ENCODE results near the gene FAM184A. TPM values are rescaled to one million over a fixed set of nuclear protein-coding genes. Genes with fewer than 3 reads are reported as not detected.
"Not testable (repeated sequence)": the region's sequence is repeated elsewhere in the genome, so short reads cannot be mapped to it uniquely, and the experiment has no call there.

The FAM184A gene, protein sequence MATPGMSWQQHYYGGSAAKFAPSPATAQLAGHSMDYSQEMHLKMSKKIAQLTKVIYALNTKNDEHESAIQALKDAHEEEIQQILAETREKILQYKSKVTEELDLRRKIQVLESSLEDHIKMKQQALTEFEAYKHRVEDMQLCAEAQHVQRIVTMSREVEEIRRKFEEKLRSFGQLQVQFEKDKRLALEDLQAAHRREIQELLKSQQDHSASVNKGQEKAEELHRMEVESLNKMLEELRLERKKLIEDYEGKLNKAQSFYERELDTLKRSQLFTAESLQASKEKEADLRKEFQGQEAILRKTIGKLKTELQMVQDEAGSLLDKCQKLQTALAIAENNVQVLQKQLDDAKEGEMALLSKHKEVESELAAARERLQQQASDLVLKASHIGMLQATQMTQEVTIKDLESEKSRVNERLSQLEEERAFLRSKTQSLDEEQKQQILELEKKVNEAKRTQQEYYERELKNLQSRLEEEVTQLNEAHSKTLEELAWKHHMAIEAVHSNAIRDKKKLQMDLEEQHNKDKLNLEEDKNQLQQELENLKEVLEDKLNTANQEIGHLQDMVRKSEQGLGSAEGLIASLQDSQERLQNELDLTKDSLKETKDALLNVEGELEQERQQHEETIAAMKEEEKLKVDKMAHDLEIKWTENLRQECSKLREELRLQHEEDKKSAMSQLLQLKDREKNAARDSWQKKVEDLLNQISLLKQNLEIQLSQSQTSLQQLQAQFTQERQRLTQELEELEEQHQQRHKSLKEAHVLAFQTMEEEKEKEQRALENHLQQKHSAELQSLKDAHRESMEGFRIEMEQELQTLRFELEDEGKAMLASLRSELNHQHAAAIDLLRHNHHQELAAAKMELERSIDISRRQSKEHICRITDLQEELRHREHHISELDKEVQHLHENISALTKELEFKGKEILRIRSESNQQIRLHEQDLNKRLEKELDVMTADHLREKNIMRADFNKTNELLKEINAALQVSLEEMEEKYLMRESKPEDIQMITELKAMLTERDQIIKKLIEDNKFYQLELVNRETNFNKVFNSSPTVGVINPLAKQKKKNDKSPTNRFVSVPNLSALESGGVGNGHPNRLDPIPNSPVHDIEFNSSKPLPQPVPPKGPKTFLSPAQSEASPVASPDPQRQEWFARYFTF
- total RNA-seq (2014; rRNA removed; shearing (Covaris generic)) = 3.1 and 4.6 TPM in 2 replicates

DNA sequence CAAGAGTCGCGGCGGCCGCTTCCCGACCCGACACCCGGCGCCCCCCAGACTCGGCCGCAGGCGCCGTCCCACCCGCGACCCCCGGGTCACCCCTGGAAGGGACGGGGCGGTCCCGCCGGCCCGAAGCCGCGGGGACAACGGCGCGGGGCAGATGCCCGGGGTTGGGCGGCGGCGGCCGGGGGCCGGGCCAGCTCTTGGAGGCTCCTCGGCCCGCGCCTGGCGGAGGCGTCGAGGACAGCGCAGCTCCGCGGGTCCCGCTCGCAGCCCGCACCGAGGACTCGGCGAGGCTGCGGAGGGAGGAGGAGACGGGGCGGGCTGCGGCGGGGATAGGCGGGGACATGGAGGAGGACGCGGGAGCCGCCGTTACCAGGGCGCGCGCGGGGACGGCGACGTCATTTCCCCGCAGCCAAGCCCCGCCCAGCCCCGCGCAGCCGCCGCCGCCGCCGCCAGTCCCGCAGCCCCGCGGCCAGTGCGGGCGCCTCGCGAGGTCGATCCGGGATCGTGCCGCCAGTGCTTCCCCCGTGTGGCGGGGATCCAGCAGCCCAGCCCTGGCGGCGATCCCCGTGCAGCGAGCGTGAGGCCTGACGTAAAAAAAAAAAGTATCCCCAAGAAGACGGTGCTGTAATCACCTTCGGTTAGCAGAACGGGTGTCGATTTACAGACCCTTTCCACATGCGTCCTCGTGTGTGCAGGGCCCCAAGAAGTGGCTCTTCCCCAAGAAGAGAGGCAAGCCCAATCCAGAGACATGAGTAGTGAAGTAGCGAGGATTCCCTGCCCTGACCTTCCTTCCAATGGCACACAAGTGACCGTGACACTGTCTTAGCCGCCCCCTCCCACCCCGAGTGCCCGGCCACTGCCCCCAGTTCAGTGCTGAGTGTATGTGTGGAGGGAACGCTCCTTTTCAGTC, at the start of gene FAM184A:
FAM184A (minus strand) TSS at position 289 of the 907 bp plus-strand sequence. CDS start 365 bp downstream, outside the sequence.
- peak; percentile 27 for DNase-seq (ENCODE audit: low spot score)

DNA sequence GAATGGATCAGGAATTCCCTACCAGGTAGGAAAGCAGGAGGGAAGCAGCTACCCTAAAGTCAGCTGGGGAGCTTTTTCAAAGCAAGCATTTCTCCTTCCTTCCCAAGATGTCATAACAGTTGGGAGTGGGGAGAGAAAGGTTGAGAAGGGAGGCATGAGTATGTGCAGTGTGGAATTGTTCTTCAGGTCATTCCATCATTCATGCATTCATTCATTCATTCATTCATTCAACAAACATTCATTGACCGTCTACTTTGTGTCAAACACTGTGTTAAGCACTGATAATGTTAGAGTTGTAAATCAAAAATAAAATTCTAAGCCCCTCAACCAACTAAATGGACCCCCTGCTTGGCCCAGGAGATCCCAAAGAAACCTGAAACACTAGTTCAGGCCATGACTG, 49.2 kb upstream of the FAM184A start:
- DNase-seq (ENCODE audit: low spot score) = no peak

DNA sequence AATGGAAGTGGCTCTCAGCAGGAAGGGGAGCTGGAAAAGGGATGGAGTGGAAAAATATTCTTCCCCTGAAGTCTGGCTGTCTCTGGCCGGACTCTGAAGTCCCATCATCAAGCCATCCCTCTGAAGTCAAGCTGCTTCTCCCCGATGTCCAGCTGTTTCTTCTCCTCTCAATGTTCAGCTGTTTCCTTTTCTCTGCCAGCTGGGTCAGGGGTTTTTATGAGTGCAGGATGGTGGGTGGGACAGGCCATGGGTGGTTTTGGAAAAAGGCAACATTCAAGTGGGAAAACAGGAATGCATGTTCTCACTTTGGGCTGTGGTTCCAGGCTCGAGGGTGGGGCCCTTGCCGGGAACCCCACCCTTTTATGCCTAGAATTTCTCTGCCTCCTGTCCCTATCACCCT, 48.4 kb upstream of the FAM184A start:
- no peak for DNase-seq (ENCODE audit: low spot score)

DNA sequence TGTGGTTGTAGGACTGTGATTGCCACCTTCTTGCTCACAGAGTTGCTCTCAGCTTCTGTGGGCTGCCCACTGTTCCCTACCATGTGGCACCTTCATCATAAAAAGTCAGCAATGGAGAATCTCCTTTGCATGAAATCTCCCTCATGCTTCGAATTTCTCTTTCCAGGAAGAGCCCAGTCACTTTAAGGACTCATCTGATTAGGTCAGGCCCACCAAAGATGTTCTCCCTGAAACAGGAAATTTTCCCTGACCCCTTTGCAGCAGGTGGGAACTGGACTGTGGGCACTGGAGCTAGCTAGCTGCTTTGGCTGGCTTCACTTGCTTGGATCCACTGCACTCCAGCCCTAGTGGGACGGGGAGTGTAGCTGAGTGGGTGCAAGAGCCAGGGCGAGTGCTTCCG, 47.7 kb upstream of the FAM184A start:
- no peak for DNase-seq (ENCODE audit: low spot score)

DNA sequence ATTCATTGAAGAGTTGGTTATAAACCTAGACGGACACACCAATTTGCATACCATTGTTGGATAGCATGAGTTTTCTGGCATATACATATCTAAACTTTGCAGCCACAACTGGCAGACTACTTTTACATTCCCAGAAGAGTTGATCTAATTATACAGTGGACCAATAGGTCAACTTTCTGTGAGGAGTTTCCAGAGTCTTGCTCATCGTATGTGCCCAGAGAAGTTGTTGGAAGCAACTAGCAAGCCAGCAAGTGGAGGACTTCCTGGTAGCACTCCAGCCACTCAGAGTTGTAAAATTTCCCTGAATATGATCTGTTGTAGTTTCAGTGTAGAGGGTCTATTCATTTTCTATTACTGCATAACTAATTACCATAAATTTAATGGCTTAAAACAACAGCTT, 47.1 kb upstream of the FAM184A start:
- no peak for DNase-seq (ENCODE audit: low spot score)

DNA sequence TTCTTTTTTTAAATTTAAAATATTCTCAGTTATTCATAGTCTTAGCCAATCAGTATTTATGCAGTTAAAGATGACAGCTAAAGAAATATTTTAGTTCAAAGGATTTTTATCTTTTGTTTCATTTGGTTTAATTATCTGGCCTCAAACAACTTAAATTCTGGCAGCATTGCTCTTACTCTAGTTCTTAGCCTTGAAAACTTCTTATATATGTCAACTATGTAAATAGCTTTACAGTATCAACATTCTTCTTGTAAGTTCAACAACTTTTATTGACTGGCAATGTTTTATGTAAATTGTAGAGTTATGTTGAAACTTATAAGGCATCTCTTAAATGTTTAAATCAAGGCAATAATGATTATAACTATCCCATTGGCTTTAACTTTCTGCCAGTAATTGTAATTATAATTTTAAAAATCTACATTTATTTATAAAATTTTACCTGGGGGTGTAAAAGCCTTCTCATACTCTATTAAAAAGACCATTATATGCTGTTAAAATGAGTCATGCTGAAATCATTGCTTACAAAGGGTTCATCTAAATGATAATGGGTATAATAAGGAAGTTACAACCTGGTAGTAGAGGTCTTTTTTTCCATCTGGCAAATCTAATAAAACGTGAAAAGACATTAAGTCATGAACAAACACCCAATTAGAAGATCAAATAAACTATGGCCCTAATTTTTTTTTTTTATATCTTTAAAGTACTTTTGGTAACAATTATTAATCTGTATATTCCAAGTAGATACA, 45.8 kb upstream of the FAM184A start:
- no peak for DNase-seq (ENCODE audit: low spot score)

DNA sequence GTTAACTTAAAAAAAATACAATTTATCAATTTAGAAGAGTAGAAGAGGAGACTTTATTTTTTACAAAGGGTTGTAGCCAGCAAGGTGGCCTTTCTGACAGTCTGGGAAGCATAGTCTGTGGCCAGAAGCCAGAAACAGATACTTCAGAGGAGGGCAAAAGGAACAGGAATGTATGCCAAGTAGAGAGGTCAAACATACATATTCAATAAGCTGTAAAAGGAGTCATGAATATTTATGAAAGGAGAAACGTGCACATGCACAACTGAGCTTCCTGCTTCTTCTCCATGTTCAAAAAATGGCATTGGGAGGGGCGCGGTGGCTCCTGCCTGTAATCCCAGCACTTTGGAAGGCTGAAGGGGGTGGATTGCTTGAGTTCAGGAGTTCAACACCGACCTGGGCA, 43.9 kb upstream of the FAM184A start:
- no peak for DNase-seq (ENCODE audit: low spot score)

DNA sequence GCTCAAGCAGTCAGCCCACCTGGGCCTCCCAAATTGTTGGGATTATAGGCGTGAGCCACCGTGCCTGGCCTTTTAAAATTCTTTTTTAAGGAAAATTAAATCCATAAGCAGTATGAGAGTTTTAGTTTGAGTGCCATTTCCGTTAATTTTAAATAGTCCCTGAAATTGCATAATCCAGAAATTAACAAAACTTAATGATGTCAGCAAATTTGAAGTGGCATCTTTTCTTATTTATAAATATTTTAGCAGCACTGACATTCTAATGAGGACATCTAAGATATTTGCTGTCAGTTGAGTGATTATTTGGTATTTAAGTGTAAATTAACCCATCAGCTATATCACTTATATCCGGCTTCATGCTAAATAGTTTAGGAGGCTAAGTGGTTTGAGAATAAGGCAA, 42.9 kb upstream of the FAM184A start:
- no peak for DNase-seq (ENCODE audit: low spot score)

DNA sequence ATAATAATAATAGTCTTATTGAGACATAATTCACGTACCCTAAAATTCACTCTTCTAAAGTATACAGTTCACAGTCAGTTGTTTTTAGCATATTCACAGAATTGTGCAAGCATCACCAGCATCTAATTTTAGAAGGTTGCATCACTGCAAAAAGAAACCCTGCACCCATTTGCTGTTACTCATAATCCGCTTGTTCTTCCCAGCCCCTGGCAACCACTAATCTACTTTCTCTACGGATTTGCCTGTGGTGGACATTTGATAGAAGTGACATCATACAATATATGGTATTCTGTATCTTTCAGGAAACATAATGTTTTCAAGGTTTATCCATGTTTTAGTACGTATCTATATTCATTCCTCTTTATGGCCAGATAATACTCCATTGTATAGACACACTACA, 41.5 kb upstream of the FAM184A start:
- peak; percentile 25 for DNase-seq (ENCODE audit: low spot score)

DNA sequence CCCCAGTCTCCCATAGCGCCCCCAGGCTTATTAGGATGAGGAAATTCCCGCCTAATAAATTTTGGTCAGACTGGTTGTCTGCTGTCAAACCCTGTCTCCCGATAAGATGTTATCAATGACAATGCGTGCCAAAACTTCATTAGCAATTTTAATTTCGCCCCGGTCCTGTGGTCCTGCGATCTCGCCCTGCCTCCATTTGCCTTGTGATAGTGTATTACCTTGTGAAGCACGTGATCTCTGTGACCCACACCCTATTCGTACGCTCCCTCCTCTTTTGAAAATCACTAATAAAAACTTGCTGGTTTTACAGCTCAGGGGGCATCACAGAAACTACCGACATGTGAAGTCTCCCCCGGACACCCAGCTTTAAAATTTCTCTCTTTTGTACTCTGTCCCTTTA, 40.6 kb upstream of the FAM184A start:
- DNase-seq (ENCODE audit: low spot score) = not testable (repeated sequence)

DNA sequence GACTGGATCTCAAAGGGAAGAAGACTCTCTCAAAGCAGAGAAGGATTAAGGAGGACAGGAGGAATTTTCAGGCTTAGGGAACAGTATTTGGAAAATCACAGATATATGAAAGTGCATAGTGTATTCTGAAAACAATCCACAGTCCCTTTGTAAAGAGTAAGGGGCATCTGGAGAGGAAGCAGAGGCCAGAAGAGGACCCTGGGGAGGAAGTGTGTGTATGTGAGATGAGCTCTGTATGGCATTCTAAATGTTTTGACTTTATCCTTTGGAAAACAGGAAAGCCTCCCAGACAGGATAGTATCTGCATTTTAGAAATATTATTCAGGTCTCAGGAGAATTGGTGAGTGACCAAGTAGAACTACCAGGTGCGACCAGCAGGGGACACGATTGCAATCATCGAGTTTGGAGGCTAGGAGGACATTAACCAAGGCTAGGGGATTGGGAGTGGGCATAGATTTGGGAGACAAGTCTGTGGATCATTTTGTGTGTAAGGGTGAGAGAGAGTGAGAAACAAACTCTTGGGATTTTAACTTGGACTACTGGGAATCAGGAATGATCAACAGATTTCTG, 38.3 kb upstream of the FAM184A start:
- DNase-seq (ENCODE audit: low spot score) = no peak

DNA sequence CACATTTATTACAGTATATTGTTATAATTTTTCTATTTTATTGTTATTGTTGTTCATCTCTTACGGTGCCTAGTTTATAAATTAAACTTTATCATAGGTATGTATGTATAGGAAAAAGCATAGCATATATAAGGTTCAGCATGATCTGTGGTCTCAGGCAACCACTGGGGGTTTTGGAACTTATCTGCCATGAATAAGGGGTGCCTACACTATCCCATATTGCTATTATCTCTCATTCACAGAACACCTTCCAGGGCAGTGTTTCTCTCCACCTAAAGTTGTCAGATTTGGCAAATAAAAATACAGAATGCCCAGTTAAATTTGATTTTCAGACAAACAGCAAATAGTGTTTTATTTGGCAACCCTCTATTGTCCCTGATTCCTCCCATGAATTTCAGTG, 35.5 kb upstream of the FAM184A start:
- no peak for DNase-seq (ENCODE audit: low spot score)

DNA sequence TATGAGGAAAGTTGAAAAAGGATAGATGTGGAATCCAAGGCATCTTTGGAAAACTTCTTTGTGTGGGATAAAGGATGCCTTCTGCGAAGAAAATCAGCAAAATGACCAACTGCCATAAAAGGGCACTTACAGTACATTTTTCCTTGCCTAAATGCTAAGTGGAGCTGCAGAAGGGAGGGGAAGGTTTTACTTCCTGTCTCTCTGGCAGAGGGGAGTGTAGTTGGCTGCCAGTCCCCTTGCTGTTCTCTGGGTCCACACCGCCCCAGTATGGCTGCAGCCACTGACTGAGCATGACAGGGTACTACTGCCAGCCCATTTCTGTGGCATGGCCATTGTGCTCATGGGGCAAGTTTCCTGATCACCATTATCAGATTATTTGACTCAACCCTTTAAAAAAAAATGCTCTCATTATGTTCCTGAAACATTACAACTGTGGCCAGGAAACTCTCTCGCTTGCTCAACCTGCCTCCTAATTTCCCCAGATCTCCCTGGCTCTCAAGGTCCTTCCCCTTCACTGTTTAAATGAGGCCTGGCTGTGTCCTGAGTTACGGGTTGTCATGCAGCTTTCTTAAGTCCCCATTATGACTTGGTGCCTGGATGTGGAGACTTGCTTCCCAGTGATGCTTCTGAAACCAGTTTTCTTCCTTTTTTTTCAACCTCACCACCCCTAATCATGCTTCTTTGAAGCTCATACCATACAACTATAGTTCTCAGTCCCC, 34.5 kb upstream of the FAM184A start:
- DNase-seq (ENCODE audit: low spot score) = no peak

DNA sequence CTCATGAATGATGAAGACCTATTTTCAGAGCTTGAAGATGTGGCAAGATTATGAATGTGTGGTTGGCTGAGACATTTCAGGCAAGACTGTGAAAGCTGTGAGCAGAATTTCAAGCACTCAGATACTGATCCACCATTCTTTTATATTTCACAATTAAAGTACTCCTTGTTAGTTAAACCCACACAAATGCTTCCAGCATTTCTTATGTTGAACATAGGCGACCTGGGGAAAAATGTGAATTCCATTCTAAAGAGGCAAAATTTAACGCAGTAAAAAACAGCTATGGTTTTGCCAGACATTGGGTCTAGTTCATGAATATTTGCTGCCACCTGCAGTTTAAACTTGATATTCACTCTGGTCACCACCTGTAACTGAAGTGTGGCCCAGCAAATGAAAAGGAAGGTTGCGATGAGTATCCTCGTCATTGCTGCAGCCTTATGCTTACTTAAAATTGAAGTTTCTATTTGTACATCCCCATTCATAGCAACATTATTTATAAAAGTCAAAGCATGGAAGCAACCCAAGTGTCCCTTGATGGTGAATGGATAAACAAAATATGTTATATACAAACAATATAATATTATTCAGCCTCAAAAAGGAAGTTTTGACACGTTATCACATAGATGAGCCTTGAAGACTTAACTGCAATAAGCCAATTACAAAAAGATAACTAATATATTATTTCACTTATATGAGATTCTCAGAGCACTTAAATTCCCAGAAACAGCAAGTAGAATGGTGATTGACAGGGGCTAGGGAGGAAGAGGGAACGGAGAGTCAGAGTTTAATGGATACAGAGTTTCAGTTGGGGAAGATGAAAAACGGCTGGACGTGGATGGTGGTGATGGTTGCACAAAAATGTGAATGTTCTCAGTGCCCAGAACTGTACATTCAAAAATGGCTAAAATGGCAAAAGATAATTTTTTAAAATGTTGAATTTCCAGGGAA, 32.4 kb upstream of the FAM184A start:
- peak; percentile 48 for DNase-seq (ENCODE audit: low spot score)

DNA sequence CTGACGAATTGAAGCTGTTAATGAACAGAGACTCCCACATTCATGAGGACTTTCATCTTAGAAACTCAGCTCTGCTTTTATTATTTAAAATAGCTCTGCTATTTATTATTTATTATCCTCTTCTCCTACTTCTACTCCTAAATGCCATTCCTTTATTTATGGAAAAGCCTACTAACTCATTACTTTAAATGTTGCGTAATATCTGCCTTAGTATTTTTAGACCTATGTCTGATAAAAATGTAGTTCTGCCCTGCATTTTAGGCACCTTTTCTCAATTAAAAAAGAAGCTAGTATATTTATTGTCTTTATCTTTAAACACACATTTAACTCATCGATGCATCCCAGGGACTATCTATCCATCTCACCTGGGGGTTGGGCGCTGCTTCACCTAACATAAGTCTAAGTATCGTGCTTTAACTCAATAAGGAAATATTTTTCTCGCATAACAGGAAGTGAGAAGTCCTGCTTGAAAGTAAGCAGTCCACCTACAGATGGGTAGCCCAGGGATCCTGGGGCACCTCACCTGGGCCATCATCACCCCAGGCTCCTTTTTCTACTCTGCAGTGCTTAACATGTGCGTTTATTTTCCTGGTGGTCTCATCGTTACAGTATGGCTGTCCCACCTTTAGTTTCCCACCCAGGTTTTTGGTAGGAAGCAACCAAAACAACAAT, 31.3 kb upstream of the FAM184A start:
- DNase-seq (ENCODE audit: low spot score) = no peak

DNA sequence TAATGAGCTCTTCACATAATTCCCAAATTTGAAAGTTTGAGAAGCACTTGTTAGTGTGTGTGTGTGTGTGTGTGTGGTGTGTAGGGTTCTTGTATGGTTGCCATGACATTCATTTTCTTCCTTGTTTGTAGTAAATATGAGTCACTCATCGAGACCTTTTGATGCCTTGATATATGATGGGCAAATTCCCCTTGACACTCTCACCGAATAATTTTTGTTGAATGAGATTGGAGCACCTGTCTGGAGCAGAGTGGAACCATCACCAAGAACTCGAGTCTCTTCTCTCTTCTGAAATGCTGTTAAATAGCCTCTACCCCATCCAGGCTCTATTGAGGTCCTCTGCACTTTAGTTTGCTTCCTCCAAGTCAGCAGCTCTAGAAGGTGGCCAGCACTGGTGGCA, 29.6 kb upstream of the FAM184A start:
- no peak for DNase-seq (ENCODE audit: low spot score)

DNA sequence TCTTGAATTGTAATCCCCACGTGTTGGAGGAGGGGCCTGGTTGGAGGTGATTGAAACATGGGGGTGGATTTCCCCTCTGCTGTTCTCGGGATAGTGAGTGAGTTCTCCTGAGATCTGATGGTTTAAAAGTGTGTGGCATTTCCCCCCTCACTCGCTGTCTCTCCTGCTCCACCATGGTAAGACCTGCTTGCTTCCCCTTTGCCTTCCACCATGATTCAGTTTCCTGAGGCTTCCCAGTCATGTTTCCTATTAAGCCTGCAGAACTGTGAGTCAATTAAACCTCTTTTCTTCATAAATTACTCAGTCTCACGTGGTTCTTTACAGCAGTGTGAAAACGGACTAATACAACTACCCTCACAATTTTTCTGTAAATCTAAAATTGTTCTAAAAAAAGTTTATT, 26.8 kb upstream of the FAM184A start:
- DNase-seq (ENCODE audit: low spot score) = no peak

DNA sequence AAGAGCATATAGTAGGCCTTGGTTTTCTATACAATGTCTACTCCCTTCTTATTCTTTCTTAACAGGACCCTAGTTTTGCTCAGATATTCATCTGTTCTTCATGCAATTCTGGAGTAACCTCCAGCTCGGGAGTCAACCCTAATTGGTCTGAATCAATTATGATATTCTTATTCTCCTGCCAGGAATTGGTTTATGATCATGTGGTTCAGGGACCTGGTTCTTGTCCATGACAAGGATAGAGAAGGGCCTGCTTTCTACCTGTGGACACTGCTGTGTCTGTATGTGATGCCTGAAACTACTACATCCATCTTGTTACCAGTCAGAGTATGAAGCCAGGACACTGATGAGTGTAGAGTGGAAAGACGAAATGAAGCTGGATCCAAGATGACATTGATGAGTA, 24.4 kb upstream of the FAM184A start:
- DNase-seq (ENCODE audit: low spot score) = no peak
